CD4-positive, alpha-beta T cell treated with Interleukin-15 for 1 hour (primary cell): ENCODE data around the gene PPFIA1.
A peak's percentile ranks its signal among the peaks of the same experiment; 100 is the strongest.

Experiments
- DNase-seq: peaks from one replicate; pipeline ENCODE4 v3.0.0-alpha.2; 2020

Gene PPFIA1

GRCh38 chr11:70299636-70300035 lies 29.1 kb downstream of the PPFIA1 start:
- no peak for DNase-seq

GRCh38 chr11:70301191-70301590 lies 30.7 kb downstream of the PPFIA1 start:
- no peak for DNase-seq

GRCh38 chr11:70301721-70302418 lies 31.4 kb downstream of the PPFIA1 start:
- DNase-seq: no peak

GRCh38 chr11:70302419-70302752 lies 31.9 kb downstream of the PPFIA1 start:
- no peak for DNase-seq

GRCh38 chr11:70303070-70303469 lies 32.6 kb downstream of the PPFIA1 start:
- no peak for DNase-seq

- DNase-seq: no peak
Measured at GRCh38 chr11:70304208-70304603, 33.7 kb downstream of the PPFIA1 start.

GRCh38 chr11:70305501-70305900 lies 35.0 kb downstream of the PPFIA1 start:
- DNase-seq: no peak

GRCh38 chr11:70306586-70307033 lies 36.1 kb downstream of the PPFIA1 start:
- DNase-seq: no peak

- DNase-seq: no peak
Measured at GRCh38 chr11:70307176-70307575, 36.7 kb downstream of the PPFIA1 start.

- DNase-seq: no peak
Measured at GRCh38 chr11:70311616-70312015, 41.1 kb downstream of the PPFIA1 start.

- DNase-seq: no peak
Measured at GRCh38 chr11:70312401-70313357, 42.2 kb downstream of the PPFIA1 start.

GRCh38 chr11:70313945-70314344 lies 43.5 kb downstream of the PPFIA1 start:
- no peak for DNase-seq

GRCh38 chr11:70314730-70315129 lies 44.2 kb downstream of the PPFIA1 start:
- peak; percentile 56 for DNase-seq

- no peak for DNase-seq
Measured at GRCh38 chr11:70315716-70316115, 45.2 kb downstream of the PPFIA1 start.

GRCh38 chr11:70317581-70318305 lies 47.3 kb downstream of the PPFIA1 start:
- no peak for DNase-seq

- no peak for DNase-seq
Measured at GRCh38 chr11:70319396-70320076, 49.0 kb downstream of the PPFIA1 start.

GRCh38 chr11:70322666-70323065 lies 52.2 kb downstream of the PPFIA1 start:
- DNase-seq: no peak

GRCh38 chr11:70323806-70324205 lies 53.3 kb downstream of the PPFIA1 start:
- no peak for DNase-seq

- DNase-seq: no peak
Measured at GRCh38 chr11:70324376-70325115, 54.1 kb downstream of the PPFIA1 start.

GRCh38 chr11:70325824-70326223 lies 55.3 kb downstream of the PPFIA1 start:
- no peak for DNase-seq

GRCh38 chr11:70326365-70326811 lies 55.9 kb downstream of the PPFIA1 start:
- no peak for DNase-seq

- no peak for DNase-seq
Measured at GRCh38 chr11:70326833-70327232, 56.3 kb downstream of the PPFIA1 start.
